Activated CD8-positive, alpha-beta memory T cell treated with anti-CD3 and anti-CD28 coated beads, Interleukin-2, amount 50 U/mL, for 1 hour (primary cell): ENCODE data around the gene SLC25A44.

Experiments
- DNase-seq: peaks from one replicate; pipeline ENCODE4 v3.0.0-alpha.2; 2020; ENCODE audit errors: extremely low read depth

SLC25A44 gene

GRCh38 chr1:156241311-156241811 is 47.5 kb downstream of the SLC25A44 start:
- no peak for DNase-seq

GRCh38 chr1:156241926-156242325 is 48.0 kb downstream of the SLC25A44 start, which contains the start of gene BGLAP:
BGLAP (plus strand) TSS chr1:156242184; CDS start chr1:156242232, 48 bp downstream.
- no peak for DNase-seq

- no peak for DNase-seq
Measured at GRCh38 chr1:156242738-156243137, 48.8 kb downstream of the SLC25A44 start.

GRCh38 chr1:156244126-156244525 is 50.2 kb downstream of the SLC25A44 start:
- DNase-seq, result no peak

- no peak for DNase-seq
Measured at GRCh38 chr1:156244712-156245111, 50.8 kb downstream of the SLC25A44 start.

GRCh38 chr1:156245451-156246232 is 51.7 kb downstream of the SLC25A44 start:
- no peak for DNase-seq

GRCh38 chr1:156246241-156246780 is 52.4 kb downstream of the SLC25A44 start:
- no peak for DNase-seq

- DNase-seq, result no peak
Measured at GRCh38 chr1:156246781-156247459, 53.0 kb downstream of the SLC25A44 start.

- DNase-seq, result no peak
Measured at GRCh38 chr1:156247460-156248322, 53.8 kb downstream of the SLC25A44 start, which contains the start of gene PAQR6. PAQR6 (minus strand) TSS chr1:156248056; CDS start chr1:156246731, 1,325 bp downstream.

GRCh38 chr1:156248323-156248683 is 54.4 kb downstream of the SLC25A44 start:
- DNase-seq, result no peak

- no peak for DNase-seq
Measured at GRCh38 chr1:156249593-156249992, 55.7 kb downstream of the SLC25A44 start.

- DNase-seq, result no peak
Measured at GRCh38 chr1:156251527-156251926, 57.6 kb downstream of the SLC25A44 start.

- no peak for DNase-seq
Measured at GRCh38 chr1:156253634-156254033, 59.7 kb downstream of the SLC25A44 start.

GRCh38 chr1:156257711-156258110 is 63.8 kb downstream of the SLC25A44 start:
- no peak for DNase-seq

- DNase-seq, result no peak
Measured at GRCh38 chr1:156258859-156259258, 65.0 kb downstream of the SLC25A44 start.

- no peak for DNase-seq
Measured at GRCh38 chr1:156259805-156260204, 65.9 kb downstream of the SLC25A44 start.

GRCh38 chr1:156260896-156261295 is 67.0 kb downstream of the SLC25A44 start:
- DNase-seq, result no peak
